Activated CD4-positive, alpha-beta T cell treated with anti-CD3 and anti-CD28 coated beads, Interleukin-2, amount 50 U/mL, for 1 hour (primary cell): ENCODE data around the gene ZNF624.
"Not testable (repeated sequence)": the region's sequence is repeated elsewhere in the genome, so short reads cannot be mapped to it uniquely, and the experiment has no call there.

Experiments used
- DNase-seq: peaks from one replicate; pipeline ENCODE4 v3.0.0-alpha.2; 2020

ZNF624 gene

GRCh38 chr17:16653367-16654041 is at the start of gene ZNF624:
TSS of gene ZNF624 (minus strand) at chr17:16653850.
- DNase-seq: peak; percentile 86

- not testable (repeated sequence) for DNase-seq
Observed at GRCh38 chr17:16697603-16698002, 44.0 kb upstream of the ZNF624 start.

DNA sequence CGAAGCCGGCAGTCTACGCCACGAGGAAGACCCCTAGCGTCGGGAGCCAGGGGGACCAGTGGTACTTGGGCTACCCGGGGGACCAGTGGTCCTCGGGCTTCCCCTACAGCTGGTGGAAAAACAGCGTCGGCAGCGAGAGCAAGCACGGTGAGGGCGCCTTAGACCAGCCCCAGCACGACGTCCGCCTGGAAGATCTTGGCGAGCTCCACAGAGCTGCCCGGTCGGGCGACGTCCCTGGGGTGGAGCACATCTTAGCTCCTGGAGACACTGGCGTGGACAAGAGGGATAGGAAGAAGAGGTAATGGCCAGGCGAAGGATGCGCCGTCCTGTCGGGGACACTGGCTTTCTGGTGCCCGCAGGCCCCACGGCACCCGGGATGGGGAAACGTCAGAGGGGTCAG is 36.8 kb upstream of the ZNF624 start:
- DNase-seq: peak; percentile 6

DNA sequence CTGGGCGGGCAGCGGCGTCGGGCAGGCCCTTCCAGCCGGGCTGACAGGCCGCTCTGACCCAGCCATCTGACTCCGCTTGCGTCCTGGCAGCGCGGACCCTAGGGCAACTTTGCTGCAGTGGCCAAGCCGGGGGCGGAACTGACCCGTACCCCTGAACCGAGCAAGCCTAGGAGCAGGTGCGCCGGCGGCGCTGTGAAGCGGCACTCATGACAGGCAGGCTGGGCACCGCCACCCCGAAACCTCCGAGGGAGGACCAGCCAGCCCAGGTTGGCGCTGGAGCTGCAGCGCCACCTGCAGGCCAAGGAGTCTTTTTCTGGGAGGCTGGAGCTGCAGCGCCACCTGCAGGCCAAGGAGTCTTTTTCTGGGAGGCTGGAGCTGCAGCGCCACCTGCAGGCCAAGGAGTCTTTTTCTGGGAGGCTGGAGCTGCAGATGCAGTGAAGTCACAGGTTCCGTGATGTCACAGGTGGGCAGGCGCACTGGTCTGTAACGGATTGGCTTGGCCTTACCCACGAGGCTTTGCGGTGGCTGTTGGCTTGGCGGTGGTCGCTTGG is 36.2 kb upstream of the ZNF624 start, which contains the start of gene CCDC144A:
TSS of gene CCDC144A (plus strand) at position 511 of the 551 bp plus-strand sequence. CDS start 160 bp downstream, outside the sequence.
- DNase-seq: peak; percentile 74

- DNase-seq: not testable (repeated sequence)
Observed at GRCh38 chr17:16687151-16687550, 33.5 kb upstream of the ZNF624 start.

DNA sequence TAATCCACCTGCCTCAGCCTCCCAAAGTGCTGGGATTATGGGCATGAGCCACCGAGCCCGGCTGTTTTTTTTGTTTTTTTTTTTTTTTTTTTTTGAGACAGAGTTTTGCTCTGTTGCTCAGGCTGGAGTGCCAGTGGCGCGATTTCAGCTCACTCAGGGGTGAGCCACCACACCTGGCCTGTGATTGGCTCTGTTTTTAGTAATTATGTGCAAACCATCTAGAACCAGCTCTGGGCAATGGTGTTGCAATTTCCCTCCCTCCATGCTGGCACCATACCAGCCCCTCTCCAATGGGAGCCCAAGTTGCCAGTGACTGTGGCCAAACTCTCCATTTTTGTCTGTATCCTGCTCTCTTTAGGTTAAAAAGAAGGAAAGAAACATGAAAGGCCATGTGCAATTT is 32.4 kb upstream of the ZNF624 start:
- not testable (repeated sequence) for DNase-seq

GRCh38 chr17:16683290-16684138 is 29.9 kb upstream of the ZNF624 start:
- not testable (repeated sequence) for DNase-seq

- no peak for DNase-seq
Observed at GRCh38 chr17:16676676-16677268, 23.1 kb upstream of the ZNF624 start.

DNA sequence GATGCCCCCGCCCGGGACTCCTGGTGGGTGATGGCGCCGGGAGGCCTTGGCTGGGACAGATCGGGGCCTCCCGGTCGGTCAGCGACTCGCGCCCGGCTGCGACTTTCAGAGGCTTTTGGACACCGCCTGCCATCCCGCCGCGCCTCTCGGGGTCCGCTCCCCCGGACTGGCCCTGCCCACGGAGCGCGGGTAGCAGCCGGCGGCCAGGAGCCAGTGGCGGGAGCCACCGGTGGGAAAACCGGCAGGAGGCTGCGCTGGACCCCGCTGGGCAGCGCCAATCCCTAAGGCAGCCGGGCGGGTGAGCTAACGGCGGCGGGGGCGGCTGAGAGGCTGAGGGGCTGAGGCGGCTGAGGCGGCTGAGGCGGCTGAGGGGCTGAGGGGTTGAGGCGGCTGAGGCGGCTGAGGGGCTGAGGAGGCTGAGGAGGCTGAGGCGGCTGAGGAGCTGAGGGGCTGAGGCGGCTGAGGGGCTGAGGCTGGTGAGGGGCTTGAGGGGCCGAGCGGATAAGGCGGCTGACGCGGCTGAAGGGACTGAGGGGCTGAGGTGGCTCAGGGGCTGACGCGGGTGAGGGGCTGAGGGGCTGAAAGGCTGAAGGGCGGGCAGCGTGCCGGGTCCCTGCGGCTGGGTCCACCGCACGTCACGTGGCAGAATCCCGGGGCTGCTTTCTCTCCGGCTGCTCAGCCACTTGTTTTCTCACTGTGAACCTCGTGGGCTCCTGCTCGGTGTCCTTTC is 13.4 kb upstream of the ZNF624 start:
- DNase-seq: not testable (repeated sequence)

GRCh38 chr17:16666553-16666906 is 12.9 kb upstream of the ZNF624 start:
- not testable (repeated sequence) for DNase-seq

GRCh38 chr17:16662936-16663335 is 9.3 kb upstream of the ZNF624 start:
- no peak for DNase-seq

DNA sequence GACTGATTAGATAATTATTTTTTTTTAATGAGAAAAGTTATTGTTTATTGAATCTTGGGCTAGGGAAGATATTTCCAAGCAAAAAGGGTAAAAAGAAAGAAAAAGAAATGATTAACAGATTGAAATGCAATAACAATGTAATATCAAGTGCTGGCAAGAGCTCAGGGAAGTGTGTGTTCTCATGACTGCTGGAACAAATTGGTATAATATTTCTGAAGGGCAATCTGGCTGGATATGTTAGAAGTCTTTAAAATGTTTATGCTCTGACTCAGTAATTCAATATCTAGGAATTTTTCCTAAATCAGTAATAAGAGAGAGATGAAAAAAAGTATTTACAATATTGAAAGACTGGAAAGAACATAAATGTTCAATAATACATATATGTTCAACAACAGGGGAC is 7.6 kb upstream of the ZNF624 start:
- no peak for DNase-seq

DNA sequence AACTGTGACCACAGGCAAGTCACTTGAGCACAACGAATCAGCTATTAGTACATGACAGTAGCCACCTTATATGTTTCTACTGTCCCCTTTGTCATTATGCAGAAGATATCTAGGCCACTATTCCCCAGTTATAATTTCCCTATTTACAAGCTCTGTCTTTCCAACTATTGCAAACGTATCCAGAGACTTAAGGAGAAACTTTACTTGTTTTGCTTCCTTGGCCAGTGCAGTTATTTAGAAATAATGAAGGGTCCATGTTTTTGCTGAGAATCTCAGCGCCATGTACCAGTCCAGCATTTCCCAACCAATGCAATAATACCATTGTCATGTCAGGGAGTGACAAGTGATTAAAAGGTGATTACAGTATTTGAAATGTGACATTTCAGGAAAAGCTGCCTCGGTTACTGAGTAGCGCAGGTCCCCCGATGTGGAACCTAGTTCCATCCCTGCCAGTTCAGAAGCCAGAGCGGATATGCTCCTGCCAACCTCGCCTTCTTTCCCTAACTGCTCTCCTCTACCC is 743 bp downstream of the ZNF624 start:
- DNase-seq: no peak

- no peak for DNase-seq
Observed at GRCh38 chr17:16652252-16652651, 1.4 kb downstream of the ZNF624 start.

GRCh38 chr17:16649585-16649984 is 4.1 kb downstream of the ZNF624 start:
- DNase-seq: no peak

DNA sequence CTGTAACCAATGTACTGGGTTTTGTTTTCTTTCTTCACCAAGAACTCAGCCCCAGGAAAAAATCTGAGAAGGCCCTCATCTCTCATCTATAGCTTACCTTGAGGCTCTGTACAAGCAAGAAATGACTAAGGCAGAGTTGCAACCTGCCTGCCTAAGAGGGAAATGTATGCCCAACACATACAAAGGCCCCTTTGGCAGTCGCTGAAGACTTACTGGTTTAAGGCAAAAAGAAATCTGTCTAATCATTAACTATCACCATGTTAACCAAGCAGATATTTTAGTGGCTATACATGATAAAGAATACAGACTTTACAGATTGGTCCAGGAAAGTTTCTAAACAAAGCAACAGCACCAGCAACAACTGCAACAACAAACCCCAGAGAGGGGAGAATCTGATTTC is 14.2 kb downstream of the ZNF624 start:
- DNase-seq: no peak

DNA sequence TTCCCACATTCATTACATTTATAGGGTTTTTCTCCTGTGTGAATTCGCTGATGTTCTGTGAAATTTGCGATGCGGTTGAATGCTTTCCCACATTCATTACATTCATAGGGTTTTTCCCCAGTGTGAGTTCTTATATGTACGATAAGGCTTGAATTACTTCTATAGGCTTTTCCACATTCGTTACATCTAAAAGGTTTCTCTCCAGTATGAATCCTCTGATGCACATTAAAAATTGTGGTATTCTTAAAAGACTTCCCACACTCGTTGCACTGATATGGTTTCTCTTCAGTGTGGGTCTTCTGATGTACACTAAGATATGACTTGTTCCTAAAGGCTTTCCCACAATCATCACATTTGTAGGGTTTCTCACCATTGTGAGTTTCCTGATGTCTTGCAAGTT is 30.4 kb downstream of the ZNF624 start:
- DNase-seq: no peak

DNA sequence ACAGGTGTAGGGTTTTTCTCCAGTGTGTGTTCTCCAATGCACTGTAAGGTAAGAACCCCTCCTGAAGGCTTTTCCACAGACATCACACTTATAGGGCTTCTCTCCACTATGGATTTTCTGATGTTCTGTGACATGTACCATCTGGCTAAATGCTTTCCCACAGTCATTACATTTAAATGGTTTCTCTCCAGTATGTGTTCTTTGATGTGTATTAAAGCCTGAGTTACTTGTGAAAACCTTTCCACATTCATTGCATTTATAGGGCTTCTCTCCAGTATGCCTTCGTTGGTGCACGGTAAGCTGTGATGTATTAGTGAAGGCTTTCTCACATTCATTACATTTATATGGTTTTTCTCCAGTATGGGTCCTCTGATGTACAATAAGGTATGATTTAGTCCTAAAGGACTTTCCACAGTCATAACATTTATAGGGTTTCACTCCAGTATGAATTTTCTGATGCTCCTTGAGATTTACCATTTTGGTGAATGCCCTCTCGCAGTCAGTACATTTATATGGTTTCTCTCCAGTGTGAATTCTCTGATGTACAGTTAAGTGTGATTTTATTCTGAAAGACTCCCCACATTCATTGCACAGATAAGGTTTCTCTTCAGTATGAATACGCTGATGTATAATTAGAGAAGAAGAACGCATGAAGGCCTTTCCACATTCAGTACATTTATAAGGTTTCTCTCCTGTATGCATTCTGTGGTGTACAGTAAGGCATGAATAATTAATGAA is 30.9 kb downstream of the ZNF624 start:
- no peak for DNase-seq

DNA sequence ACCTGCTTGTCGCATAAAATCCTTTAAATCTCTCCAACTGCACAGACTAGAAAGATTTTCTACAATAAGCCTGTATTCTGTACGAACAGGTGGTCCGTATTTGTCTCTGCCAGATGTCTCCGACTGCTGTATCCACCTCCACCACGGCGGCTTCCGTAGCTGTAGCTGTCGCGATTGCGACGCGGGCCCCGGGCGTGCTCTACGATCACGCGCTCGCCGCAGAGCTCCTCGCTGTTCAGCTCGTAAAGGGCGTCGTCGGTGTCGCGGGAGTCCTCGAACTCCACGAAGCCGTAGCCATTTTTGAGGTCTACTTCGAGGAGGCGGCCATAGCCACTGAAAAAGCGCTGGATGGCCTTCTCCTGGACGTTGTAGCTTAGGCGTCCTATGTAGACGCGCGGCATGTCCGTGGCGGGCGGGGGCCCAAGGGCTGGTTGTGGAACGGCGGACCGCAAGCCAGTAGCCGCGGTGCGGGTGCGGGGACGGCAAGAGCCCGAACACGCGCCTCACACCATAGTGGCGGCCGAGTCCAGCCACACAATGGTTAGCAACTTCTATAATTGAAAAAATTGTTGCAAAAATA is 36.1 kb downstream of the ZNF624 start:
- no peak for DNase-seq

DNA sequence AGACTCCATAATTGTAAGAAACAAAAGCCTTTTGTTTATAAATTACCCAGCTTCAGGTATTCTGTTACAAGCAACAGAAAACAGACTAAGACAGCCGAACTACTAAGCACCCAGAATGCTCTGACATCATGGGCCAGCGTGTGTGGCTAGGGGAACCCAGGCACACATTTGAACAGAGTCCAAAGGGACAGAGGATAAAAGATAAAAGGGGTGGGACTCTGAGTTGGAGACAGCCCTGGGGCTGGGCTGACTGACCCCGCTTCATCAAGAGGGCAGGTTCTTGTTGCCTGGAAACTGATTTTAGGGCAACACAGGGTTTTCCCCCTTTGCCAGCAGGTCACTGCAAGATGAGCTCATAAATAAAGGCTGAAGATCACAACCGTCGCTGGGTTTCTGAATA is 54.1 kb downstream of the ZNF624 start:
- no peak for DNase-seq

- DNase-seq: no peak
Observed at GRCh38 chr17:16593356-16594102, 60.1 kb downstream of the ZNF624 start.
